DOHH2 (cell line): ENCODE measurements around the gene SKIC8.

Source experiments
- CTCF ChIP-seq: fragments of 200-600 bp; sonication (generic); IDR thresholded peaks from one replicate; pipeline ENCODE4 v1.5.1; 2014; ENCODE audit warnings: antibody characterized with exemption, mild to moderate bottlenecking, low read depth, low read length; ENCODE audit not compliant: poor library complexity, severe bottlenecking
- EZH2phosphoT487 ChIP-seq: fragments of 200-600 bp; sonication (generic); IDR thresholded peaks from 2 replicates; pipeline ENCODE4 v1.6.1; 2017; ENCODE audit warnings: borderline replicate concordance, mild to moderate bottlenecking, antibody characterized with exemption, low read length, moderate library complexity, mixed read lengths

- no peak for TF ChIP-seq CTCF
- TF ChIP-seq EZH2phosphoT487: no peak
Observed at GRCh38 chr15:78306176-78306774, 6.9 kb upstream of the SKIC8 start.
